HG02763 (cell line): ENCODE measurements around the gene PRTN3.

Experiments used
- ATAC-seq: cut with Tn5 transposase; IDR thresholded peaks from one replicate; pipeline ENCODE4 v1.9.1; 2021; ENCODE audit warnings: mild to moderate bottlenecking, moderate library complexity; ENCODE audit not compliant: unreplicated experiment

PRTN3 gene

DNA sequence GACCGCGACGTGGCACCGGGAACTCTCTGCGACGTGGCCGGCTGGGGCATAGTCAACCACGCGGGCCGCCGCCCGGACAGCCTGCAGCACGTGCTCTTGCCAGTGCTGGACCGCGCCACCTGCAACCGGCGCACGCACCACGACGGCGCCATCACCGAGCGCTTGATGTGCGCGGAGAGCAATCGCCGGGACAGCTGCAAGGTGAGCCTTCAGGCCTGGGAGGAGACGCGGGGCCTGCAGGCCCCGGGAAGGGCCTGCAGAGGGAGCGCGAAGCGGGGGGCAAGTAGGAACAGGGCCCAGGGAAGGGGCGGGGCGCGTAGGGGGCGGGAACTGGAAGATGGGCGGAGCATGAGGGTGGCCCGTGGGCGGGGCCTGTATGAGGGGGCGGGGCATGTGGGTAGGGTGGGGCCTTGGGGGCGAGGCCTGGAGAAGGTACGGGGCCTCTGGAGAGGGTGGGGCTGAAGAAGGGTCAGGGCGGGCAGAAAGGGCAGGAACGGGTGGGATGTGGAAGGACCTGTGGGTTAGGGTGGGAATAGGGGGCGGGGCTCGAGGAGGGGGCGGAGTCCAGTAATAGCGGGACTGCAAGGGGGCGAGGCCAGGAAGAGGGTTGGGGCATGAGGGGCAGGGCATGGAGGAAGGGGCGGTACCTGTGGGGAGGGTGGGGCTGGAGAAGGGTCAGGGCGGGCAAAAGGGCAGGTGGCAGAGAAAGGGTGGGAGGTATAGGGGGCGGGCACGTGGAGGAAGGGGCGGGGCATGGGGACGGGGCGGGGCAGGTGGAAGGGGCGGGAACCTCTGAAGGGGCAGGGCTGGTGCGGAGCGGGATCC, 21.2 kb downstream of the PRTN3 start:
- ATAC-seq, result no peak

DNA sequence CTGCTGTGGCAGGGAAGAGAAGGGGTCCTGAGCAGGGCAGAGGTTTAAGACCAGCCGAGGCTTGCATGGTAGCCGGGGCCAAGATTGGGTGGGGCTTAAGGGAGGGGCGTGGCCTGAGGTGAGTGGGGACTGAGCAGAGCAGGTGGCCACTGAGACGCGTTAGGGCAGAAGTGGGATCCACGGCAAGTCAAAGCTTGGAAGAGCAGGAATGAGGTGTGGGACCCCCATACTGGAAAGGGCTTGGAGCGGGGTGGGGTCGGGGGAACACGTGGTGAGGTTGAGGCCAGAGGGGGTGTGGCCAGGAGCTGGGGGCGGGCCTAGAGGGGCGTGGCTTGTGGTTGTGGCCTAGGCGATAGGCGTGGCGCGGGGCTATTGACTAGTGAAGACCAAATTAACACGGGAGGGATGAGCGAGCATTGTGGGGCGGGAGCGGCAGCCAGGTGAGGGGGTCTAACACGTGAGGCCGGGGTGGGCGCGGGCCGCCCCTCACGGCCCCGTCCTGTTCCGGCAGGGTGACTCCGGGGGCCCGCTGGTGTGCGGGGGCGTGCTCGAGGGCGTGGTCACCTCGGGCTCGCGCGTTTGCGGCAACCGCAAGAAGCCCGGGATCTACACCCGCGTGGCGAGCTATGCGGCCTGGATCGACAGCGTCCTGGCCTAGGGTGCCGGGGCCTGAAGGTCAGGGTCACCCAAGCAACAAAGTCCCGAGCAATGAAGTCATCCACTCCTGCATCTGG, 21.9 kb downstream of the PRTN3 start:
- ATAC-seq, result no peak

DNA sequence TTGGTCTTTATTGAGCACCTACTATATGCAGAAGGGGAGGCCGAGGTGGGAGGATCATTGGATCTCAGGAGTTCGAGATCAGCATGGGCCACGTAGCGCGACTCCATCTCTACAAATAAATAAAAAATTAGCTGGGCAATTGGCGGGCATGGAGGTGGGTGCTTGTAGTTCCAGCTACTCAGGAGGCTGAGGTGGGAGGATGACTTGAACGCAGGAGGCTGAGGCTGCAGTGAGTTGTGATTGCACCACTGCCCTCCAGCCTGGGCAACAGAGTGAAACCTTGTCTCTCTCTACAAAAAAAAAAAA, 22.5 kb downstream of the PRTN3 start:
- no peak for ATAC-seq

DNA sequence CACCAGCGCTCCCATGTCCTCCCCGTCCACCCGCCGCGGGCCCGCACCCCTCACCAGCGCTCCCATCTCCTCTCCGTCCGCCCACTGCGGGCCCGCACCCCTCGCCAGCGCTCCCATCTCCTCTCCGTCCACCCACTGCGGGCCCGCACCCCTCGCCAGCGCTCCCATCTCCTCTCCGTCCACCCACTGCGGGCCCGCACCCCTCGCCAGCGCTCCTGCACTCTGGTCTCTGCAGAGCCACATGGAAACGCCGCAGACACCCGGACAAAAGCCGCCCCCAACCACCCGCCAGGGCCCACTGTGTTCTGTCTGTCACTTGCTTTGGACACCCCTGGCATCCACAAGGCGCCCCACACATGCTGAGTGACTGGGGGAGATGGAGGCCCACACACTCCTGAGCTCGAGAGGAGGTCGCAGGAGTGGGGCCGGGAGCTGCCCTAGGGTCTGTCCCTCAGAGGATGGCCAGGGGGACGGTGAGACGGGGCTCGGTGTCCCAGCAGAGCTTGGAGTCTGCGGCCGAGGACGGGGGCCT, 26.0 kb downstream of the PRTN3 start:
- ATAC-seq, result no peak

DNA sequence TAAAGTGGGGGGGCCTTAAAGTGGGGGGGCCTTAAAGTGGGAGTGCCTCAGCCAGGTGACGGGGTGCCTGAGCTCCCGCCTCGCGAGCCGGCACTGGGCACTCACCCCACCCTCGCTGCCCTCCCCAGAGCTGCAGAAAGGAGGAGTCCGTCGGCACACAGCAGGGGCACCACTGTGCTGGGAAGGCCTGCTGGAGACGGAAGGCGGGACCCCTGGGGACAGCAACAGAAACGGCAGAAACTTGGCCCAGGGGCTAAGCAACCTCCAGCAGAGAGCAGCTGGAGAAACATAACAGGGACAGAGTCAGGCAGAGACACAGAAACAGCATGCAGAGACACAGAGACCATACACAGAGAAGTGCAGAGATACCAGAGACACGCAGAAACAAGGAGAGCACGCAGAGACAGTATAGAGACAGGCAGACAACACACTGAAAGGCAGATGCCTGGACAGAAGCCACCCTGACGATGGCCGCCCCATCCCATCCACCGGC, 26.5 kb downstream of the PRTN3 start:
- no peak for ATAC-seq

DNA sequence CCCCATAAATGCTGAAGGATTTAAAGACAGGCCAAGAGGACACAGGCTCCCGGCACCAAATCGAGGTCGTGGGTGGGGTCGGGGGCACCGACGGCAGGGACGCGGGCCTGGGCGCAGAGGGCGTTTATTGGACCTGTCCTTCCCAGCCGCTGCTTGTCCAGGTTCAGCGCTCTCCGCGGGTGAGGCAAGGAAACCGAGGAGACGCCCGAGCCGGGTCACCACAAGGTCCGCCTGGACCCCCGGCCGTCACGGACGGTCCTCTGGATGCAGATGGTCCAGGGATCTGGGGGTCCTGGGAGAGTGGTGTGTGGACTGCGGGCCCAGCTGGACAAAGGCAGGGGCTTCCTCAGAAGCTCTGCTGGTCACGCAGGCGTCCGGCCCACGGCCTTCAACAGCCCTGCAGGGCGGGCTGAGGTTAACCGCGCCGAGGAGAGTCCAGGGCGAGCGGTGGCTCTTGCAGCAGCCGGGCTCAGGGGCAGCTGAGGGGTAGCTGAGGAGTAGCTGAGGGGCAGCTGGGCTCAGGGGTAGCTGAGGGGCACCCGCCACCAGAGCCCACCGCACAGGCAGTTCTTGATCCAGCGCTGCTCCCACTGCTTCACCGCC, 27.2 kb downstream of the PRTN3 start:
- no peak for ATAC-seq

DNA sequence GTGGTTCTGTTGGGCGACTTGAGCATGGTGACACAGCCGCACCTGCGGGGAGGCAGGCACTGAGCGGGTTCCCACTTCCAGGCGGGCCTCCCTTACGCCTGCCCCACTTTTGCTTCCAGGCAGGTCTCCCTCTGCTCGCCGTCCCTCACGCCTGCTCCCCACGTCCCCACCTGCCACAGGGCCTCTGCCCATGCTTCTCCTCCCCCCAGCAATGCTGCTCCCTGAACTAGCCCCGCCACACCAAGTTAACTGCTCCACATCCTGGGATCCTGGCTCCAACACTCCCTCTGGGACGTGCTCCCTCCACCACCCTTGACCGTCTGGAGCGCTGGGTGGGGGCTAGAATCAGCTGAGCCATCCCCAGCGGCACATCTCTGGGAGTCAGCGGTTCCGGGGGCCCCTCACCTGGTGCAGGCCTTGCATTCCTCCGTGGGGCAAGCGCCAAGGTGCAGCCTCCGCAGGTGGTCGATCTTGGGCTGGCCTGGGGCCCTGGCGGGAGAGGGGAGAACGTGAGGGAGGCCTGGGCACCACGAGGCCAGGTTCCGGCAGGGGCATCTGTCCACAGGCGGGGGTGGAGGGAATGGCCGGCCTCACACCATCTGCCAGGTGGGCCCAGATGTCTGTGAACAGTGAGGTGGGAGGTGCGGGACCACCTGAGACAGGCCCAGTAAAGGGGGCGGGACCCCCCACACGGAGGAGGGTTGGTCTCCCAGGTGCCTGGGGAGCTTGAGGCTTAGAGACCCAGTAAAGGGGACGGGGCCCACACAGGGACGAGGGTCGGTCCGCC, 27.9 kb downstream of the PRTN3 start:
- no peak for ATAC-seq

DNA sequence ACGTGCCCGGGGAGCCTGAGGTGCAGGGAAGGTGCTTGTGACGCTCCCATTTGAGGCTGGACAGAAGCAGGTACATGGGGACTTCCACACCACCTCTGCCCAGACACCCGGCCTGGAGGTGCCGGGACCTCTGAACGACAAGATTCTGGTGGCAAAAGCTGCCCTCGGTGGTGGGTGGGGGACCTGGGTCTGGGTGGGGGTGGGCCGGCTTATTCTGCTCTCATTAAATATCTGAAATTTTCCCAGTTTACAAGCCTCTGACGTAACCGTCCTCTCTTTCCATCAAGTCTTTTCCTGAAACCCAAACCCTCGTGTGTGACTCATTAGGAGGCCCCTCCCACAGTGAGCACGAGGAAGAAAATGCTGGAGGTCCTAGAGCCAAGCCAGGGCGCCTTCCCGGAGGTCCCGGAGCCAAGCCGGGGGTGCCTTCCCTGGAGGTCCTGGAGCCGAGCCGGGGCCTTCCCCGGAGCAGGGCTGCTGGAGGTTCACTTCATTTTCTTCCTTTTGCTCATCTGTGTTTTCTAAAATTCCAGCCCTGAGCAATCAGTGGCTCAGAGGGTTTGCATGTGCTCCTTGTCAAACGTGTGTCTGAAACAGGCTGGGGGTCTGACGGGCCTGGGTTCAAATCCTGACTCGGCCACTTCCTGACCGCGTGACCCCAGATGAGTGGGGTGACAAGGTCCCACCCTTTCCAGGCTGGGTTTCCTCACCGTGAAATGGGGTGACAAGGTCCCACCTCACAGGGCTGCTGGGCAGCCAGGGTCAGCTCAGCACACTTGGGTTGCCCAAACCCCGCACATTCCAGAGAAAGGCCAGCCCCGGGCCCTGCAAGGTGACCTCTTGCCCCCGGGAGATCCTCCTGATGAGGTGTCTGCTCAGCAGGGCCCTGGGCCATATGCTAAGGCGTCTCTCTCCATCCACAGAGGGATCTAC, 28.7 kb downstream of the PRTN3 start:
- no peak for ATAC-seq

DNA sequence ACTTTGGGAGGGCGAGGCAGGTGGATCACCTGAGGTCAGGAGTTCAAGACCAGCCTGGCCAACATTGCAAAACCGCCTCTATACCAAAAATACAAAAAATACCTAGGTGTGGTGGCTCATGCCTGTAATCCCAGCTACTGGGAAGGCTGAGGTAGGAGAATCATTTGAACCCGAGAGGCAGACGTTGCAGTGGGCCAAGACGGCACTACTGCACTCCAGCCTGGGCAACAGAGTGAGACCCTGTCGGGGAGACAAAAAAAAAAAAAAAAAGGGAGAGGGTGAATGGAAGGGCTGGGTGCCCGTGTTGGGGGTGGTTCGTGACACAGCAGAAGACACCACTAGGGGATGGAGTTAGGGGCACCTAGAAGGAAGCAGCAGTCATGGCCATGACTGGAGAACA, 29.5 kb downstream of the PRTN3 start:
- ATAC-seq, result no peak

DNA sequence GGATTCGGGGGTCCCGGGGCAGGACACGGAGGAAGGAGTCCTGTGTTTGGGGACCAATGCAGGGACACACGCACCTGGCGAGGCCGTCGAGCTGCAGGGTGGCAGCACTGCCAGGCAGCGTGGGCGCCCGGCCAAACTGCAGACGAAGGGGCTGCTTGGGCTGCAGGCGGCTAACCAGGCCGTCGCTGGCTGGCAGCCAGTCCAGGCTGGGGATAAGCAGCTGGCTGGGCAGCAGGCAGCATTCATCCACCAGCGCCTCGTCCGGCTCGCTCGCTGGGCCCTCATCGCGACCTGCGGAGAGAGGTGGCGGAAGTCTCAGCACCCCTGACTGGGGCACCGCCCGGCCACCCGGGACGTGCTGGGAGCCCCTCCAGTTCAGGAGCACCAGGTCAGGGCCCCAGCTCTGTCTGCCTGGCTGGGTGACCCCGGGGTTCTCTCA, 30.2 kb downstream of the PRTN3 start:
- ATAC-seq, result no peak

DNA sequence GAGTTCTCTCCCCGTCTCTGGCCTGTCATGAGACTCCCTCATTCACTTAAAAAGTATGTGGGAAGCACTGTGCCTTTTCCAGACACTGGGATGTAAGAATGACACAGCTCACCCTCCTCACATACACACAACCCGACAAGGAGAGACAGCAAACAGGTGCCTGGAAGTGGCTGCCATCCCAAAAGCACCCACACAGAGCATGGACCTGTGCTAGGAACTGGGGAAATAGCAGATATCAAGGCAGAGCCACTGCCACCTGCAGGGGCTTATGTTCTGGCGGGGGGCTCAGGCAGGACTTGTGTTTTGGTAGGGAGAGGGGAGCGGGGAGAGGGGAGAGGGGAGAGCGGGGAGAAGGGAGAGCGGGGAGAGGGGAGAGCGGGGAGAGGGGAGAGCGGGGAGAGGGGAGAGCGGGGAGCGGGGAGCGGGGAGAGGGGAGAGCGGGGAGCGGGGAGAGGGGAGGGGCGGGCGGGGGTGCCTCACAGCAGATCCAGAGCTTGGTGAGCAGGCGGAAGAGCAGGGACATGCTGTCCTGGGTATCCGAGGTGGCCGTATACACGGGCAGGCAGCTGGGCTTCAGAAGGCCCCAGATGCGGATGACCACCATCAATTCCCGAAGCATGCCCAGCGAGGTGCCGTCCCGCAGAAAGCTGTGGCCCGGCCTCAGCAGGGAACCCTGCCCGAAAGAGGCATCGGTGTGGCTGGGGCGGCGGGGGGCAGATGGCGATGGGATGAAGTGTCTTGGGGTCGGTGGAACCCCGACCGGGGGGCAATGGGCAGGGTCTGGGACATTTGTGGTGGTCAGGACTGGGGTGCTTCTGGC, 30.9 kb downstream of the PRTN3 start:
- ATAC-seq, result no peak

DNA sequence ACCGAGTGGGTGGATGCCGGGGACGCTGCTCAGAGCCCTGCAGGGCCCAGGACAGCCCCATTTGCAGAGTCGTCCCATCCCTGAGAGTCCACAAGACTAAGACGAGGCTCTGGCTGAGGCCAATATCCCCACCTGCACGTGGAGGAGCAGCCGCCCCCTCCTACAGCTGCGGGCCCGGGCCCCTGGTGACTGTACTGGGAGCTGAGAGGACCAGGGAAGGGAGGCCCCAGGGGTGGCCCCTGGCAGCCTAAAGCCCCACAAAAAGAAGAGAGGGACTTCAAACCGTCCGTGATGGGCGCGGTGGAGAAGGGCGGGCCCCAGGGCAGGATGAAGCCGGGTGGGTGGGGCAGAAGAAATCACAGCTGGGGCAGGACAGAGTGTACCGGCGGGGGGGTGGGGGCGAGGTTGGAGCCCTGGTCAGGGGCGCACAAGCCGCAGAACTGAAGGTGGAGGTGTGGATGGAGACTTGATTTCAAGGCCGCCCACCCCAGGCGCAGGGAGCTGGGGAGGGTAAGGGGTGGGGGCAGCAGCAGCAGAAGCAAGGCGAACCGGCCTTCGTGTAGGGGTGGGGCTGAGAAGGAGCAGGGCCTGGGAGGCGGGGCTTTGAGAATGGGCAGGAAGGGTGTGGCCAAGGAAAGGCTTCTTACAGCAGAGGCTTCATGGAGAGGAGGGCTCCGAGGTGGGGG, 31.6 kb downstream of the PRTN3 start:
- no peak for ATAC-seq

DNA sequence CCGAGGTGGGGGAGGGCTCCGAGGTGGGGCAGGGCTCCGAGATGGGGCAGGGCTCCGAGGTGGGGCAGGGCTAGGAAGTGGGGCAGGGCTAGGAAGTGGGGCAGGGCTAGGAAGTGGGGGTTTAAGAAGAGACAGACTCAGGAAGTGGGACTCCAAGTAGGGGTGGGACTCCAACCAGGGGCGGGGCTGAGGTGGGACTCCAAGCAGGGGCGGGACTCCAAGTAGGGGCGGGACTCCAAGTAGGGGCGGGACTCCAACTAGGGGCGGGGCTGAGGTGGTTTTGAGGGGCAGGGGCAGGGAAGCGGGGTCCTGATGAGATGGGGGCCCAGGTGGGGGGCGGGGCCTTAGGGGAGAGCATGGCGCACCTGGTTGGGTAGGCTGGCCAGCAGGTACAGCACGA, 32.3 kb downstream of the PRTN3 start:
- no peak for ATAC-seq

DNA sequence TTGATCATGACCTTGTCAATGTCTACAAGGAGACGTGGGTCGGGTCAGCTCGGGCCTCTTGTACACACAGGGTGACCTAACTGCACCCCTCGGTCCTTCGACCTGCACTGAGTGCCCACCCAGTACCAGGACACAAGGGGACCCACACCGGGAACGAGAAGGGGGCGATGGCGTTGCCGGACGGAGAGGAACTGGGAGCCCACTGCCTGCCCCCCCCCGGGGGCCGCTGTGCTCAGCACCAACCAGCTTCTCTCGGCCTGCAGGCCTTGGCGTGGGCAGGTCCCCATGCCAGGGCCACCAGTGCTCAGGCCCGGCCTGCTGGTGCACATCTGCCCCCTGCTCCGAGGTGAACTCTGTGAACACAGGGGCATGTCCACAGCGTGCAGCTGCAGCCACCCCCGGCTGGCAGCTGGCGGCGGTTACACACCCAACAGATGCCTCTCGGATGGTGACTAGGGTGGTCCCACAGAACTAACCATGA, 32.8 kb downstream of the PRTN3 start:
- no peak for ATAC-seq

DNA sequence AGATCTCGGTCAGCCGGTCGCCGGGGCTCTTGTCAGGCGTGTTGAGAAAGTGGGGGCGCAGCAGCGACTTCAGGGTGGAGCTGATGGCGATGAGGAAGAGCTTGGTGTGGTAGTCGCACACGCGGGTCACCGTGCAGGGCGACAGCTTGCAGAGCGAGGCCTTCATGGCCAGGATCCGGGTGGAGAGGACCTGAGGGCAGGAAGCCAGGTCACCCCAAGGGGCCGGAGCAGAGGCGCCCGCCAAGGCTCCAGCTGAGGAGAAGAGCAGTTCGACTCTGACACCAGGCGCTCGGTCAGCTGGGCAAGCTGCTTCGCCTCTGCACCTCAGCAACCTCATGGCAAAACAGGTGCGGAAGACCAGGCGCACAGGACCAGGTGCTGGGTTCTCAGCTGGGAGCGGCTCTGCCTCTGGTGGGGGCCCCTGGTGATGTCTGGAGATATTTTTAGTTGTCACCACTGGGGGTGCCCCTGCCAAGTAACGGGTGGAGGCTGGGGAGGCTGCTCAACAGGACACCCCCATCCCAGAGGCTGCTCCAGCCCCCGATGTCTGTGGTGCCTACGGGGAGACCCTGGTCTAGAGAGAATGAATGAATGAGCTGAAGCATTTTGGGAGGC, 34.6 kb downstream of the PRTN3 start:
- ATAC-seq, result no peak

DNA sequence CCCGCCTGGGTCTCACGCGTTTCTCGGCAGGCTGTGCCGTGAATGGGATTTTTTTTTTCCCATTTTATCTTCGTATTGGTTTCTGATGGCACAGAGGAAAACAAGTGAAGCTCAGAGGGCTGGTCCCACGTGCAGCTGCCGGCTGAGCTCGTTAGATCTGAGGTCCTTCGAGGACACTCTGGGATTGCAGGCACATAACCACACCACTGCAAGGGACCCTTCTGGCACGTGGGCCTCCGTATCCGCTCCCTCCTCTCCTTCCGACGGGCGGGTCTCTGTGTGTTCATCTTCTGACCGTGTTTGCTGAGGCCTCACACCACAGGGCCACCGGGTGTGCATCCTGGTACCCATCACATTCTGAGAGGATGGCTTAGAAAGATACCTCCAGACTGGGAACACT, 35.3 kb downstream of the PRTN3 start:
- no peak for ATAC-seq

DNA sequence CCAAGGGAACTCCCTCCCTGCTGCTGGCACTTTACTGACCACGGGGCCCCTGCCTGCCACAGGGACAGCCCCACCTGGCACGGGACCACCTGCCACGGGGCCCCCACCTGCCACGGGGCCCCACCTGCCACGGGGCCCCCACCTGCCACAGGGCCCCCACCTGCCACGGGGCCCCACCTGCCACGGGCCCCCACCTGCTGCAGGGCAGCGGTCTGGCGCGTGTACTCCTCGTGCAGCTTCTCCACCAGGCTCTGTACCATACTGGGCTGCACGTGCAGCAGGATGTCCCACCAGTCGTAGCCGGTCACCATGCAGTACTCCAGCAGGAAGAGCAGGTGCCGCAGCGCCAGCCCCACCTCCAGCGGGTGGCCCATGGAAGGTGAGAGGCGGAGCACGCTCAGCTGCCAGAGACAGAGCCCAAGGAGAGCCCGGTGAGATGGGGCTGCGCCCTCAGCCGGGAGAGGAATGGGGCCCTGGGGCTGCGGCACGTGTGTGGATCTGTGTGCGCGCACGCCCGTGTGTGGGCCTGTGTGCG, 36.0 kb downstream of the PRTN3 start:
- ATAC-seq, result no peak
